Measurements from ENCODE around the gene SPIN4.
"Not testable (repeated sequence)": the region's sequence is repeated elsewhere in the genome, so short reads cannot be mapped to it uniquely, and the experiment has no call there.

- TF ChIP-seq CTCF, POLR2A (IDR thresholded peaks at IDR 0.05): not testable (repeated sequence)
These were observed 42.0 kb upstream of the SPIN4 start for GRCh38 chrX:63393094-63393493.

Measured in lower leg skin (tissue), 3 donors.